Suprapubic skin (tissue), 3 donors: ENCODE data around the gene HOXB9.

Experiments used
- EP300 ChIP-seq: sonication (generic); formaldehyde crosslinking; IDR thresholded peaks from one replicate; pipeline ENCODE4 v1.6.1; 2017; ENCODE audit warnings: antibody characterized with exemption
- POLR2A ChIP-seq, 2 donors: fragments of 450-650 bp; IDR thresholded peaks; one replicate each; pipeline ENCODE4 v1.6.1; 2017; ENCODE audit warnings: antibody characterized with exemption in 2 of 2, mild to moderate bottlenecking in 2 of 2, moderate library complexity in 2 of 2
- TF ChIP-seq, protein P1 (sequence below), 2 donors: fragments of 200-600 bp in 1 of 2; fragments of 450-650 bp in 1 of 2; sonication (generic) in 1 of 2; IDR thresholded peaks; one replicate each; pipeline ENCODE4 v1.5.1; 2016 to 2019; ENCODE audit warnings: antibody characterized with exemption in 2 of 2, mild to moderate bottlenecking in 1 of 2, moderate library complexity in 1 of 2

DNA sequence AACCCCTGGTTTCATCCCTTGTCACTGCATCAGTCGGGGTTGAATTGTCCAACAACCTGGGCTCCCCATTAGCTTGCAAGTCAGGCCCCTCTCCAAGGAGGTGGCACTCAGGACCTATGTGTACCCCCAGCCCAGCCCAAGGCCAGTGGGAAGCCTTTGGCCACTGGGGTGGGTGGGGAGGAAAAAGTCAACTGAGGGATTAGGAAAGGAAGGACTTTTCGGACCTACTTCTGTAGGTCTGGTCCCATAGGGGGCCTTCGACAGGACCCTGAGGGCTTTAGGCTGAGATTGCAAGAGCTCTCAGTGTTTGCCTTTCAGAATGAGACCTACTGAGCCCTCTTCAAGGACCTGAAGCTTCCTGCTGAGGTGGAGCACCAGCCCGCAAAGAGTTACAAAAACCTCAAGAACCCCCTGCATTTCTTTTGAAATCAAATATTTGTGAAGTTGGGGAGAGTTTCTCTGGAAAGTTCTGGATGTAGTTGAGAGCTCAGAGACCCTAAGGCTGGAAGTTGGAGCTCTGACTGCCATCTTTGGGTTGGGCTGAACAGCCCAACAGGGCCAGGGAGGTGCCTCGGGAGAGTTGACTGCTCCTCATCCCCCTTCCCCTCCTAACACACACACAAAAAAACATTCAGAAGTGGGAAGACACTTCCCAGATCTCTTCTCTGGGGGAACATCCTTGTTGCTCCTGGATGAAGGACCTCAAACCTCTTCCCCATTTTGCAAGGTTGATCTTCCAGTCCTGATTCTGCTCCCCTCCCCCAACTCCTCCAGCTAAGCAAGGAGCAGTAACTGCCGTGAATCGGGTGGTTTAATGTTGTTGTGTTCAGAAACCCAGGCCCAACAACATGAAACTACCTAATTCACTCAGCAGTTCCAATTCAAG, 5.8 kb upstream of the HOXB9 start:
- TF ChIP-seq, protein P1, sequence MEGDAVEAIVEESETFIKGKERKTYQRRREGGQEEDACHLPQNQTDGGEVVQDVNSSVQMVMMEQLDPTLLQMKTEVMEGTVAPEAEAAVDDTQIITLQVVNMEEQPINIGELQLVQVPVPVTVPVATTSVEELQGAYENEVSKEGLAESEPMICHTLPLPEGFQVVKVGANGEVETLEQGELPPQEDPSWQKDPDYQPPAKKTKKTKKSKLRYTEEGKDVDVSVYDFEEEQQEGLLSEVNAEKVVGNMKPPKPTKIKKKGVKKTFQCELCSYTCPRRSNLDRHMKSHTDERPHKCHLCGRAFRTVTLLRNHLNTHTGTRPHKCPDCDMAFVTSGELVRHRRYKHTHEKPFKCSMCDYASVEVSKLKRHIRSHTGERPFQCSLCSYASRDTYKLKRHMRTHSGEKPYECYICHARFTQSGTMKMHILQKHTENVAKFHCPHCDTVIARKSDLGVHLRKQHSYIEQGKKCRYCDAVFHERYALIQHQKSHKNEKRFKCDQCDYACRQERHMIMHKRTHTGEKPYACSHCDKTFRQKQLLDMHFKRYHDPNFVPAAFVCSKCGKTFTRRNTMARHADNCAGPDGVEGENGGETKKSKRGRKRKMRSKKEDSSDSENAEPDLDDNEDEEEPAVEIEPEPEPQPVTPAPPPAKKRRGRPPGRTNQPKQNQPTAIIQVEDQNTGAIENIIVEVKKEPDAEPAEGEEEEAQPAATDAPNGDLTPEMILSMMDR (IDR thresholded peaks at IDR 0.05), result no peak
- TF ChIP-seq POLR2A (IDR thresholded peaks at IDR 0.05), result no peak
- no peak for TF ChIP-seq EP300
